ENCODE data around the gene ATG9B.

ATG9B gene

DNA sequence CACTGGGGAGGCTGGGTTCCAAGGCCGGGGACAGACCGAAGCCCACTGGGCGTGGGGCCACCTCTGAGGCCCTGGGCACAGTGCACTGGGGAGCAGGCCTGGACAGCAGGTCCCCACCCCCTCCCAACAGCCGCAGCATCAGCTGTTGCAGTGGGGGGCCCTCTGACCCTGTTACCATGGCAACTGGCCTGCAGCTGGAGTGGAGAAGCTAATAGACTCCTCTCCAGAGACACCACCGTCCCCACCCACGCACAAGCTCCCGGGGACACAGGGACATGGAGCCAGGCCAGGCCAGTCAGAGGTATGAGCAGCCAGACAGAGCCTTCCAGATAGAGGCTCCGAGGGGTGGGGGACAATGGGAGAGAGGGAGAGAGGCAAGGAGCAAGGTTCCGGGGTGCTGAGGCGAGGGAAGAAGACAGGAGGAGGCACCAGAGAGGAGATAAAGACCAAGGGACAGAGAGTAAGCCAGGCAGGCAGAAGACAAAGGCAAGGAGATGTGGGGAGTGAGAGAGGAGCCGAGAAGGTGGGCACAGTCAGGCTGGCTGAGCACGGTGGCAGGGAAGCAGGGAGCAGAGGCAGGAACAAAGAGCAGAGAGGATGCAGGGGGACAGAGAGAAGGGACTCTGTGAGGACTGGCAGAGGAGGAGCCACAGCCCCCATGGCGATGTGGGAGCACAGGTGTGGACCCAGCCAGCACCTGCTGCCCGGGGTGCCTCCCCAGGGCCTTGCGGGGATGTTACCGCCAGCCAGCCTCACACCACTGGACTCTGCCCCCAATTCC is 52.9 kb downstream of the ATG9B start:
- no peaks in the 10 kb centered on the region for H3K36me3 ChIP-seq (ENCODE audit: insufficient read depth, low read length)
- peak overlapping the region in 1 of 2 donors; percentile 17 for H3K4me3 ChIP-seq (ENCODE audit: low read depth in 1 of 2, low read length in 2 of 2)
- no peaks in the 10 kb centered on the region for H3K9me3 ChIP-seq (ENCODE audit: low read length)
- no peaks in the 10 kb centered on the region for H3K27me3 ChIP-seq (ENCODE audit: control insufficient read depth in 1 of 2, insufficient read depth in 2 of 2, low read length in 2 of 2)
- peak overlapping the region; percentile 79 for H3K27ac ChIP-seq (ENCODE audit: low read depth, low read length)
- peaks cover 87% of the 10 kb centered on the region for H3K4me1 ChIP-seq (ENCODE audit: insufficient read depth, low read length)
- no peak overlapping the region for H3K9ac ChIP-seq (ENCODE audit: low read length)

GRCh38 chr7:150970424-150970823 is 53.9 kb downstream of the ATG9B start:
- Histone ChIP-seq H3K27me3 (ENCODE audit: control insufficient read depth in 1 of 2, insufficient read depth in 2 of 2, low read length in 2 of 2) (no peaks in the 10 kb centered on the region), H3K9me3 (ENCODE audit: low read length) (no peaks in the 10 kb centered on the region), H3K9ac (ENCODE audit: low read length) (no peak overlapping the region), H3K4me1 (ENCODE audit: insufficient read depth, low read length) (peaks cover 86% of the 10 kb centered on the region), H3K36me3 (ENCODE audit: insufficient read depth, low read length) (no peaks in the 10 kb centered on the region), H3K4me3 (ENCODE audit: low read depth in 1 of 2, low read length in 2 of 2) (peak overlapping the region in 1 of 2 donors; percentile 26), H3K27ac (ENCODE audit: low read depth, low read length) (peak overlapping the region; percentile 79)

DNA sequence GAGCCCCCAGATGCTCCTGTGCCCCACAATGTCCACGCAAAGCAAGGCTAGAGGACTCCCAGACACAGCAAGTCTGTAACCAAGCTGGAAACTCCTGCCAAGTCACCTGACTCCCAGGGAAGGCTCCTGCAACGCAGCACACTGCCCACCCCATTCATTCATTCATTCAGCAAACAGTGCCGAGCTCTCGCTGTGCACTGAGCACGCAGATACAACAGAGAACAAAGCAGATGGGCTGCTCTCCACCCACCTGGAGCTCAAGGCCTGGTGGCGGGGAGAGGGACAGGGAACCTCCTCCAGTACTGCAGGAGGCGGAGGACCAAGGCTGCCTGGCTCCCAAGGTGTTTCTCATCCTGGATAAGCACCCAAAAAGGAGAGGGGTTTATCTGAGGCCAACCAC is 54.8 kb downstream of the ATG9B start:
- Histone ChIP-seq H3K27ac (ENCODE audit: low read depth, low read length) (peak overlapping the region; percentile 79), H3K27me3 (ENCODE audit: control insufficient read depth in 1 of 2, insufficient read depth in 2 of 2, low read length in 2 of 2) (no peaks in the 10 kb centered on the region), H3K4me1 (ENCODE audit: insufficient read depth, low read length) (peaks cover 91% of the 10 kb centered on the region), H3K36me3 (ENCODE audit: insufficient read depth, low read length) (no peaks in the 10 kb centered on the region), H3K9me3 (ENCODE audit: low read length) (no peaks in the 10 kb centered on the region), H3K4me3 (ENCODE audit: low read depth in 1 of 2, low read length in 2 of 2) (peak overlapping the region in 1 of 2 donors; percentile 39), H3K9ac (ENCODE audit: low read length) (peak overlapping the region; percentile 53)

DNA sequence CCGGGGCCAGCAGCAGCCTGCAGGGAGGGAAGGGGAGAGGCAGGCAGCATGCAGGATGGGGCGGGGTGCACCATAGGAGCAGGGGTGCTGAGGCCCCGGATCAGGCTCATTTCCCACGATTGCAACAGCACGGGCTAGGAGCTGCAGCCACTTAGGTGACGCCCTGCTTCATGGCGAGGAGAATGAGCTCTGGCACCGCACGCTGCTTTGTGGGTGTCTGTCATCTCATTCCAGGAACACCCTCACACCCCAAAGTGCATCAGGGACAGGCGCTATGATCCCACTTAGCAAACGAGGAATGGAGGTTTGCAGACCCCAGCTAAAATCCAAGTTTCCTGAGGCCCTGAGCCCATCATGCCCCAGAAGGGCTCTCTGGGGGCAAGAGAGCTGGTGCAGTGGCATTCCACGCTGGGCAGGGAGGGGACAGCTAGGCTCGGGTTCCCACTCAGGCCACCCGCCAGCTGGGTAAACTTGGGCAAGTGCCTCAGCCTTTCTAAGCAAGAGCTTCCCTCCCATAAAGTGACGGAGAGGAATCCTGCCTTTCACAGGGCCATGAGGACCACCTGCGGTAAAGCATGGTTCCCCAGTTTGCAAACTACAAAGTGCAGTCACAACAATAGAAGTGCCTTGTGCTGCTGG is 55.4 kb downstream of the ATG9B start:
- Histone ChIP-seq H3K9me3 (ENCODE audit: low read length) (no peaks in the 10 kb centered on the region), H3K27ac (ENCODE audit: low read depth, low read length) (peak overlapping the region; percentile 79), H3K27me3 (ENCODE audit: control insufficient read depth in 1 of 2, insufficient read depth in 2 of 2, low read length in 2 of 2) (no peaks in the 10 kb centered on the region), H3K36me3 (ENCODE audit: insufficient read depth, low read length) (no peaks in the 10 kb centered on the region), H3K9ac (ENCODE audit: low read length) (peak overlapping the region; percentile 53), H3K4me1 (ENCODE audit: insufficient read depth, low read length) (peaks cover 94% of the 10 kb centered on the region), H3K4me3 (ENCODE audit: low read depth in 1 of 2, low read length in 2 of 2) (peak overlapping the region in 1 of 2 donors; percentile 39)

- no peak overlapping the region for H3K4me3 ChIP-seq (ENCODE audit: low read depth in 1 of 2, low read length in 2 of 2)
- peaks cover 94% of the 10 kb centered on the region for H3K4me1 ChIP-seq (ENCODE audit: insufficient read depth, low read length)
- no peaks in the 10 kb centered on the region for H3K36me3 ChIP-seq (ENCODE audit: insufficient read depth, low read length)
- H3K27me3 ChIP-seq (ENCODE audit: control insufficient read depth in 1 of 2, insufficient read depth in 2 of 2, low read length in 2 of 2), result no peaks in the 10 kb centered on the region
- H3K9me3 ChIP-seq (ENCODE audit: low read length), result no peaks in the 10 kb centered on the region
- no peak overlapping the region for H3K9ac ChIP-seq (ENCODE audit: low read length)
- H3K27ac ChIP-seq (ENCODE audit: low read depth, low read length), result peak overlapping the region; percentile 79
Measured at GRCh38 chr7:150968056-150968733, 56.1 kb downstream of the ATG9B start.

DNA sequence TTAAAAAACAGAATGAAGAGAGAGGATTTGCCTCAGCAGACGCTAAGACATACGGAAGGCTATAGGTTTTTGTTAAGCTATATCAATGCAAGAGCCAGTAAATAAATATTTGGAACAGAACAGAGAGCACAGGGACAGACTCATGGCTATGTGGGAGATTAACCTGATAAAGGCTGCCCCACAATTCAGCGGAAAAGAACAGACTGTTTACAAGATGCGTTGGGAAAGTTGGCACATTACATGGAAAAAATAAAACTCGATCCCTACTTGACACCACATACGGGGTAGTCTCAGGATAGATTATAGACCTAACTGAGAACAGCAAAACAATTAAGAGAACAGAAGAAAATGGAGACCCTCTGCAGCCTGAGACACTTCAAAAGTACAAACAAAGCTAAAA is 56.9 kb downstream of the ATG9B start:
- Histone ChIP-seq H3K4me1 (ENCODE audit: insufficient read depth, low read length) (peaks cover 94% of the 10 kb centered on the region), H3K9me3 (ENCODE audit: low read length) (no peaks in the 10 kb centered on the region), H3K9ac (ENCODE audit: low read length) (no peak overlapping the region), H3K27me3 (ENCODE audit: control insufficient read depth in 1 of 2, insufficient read depth in 2 of 2, low read length in 2 of 2) (no peaks in the 10 kb centered on the region), H3K4me3 (ENCODE audit: low read depth in 1 of 2, low read length in 2 of 2) (no peak overlapping the region), H3K27ac (ENCODE audit: low read depth, low read length) (peak overlapping the region; percentile 41), H3K36me3 (ENCODE audit: insufficient read depth, low read length) (no peaks in the 10 kb centered on the region)

GRCh38 chr7:150966002-150966401 is 58.3 kb downstream of the ATG9B start:
- Histone ChIP-seq H3K27ac (ENCODE audit: low read depth, low read length) (peak overlapping the region; percentile 89), H3K27me3 (ENCODE audit: control insufficient read depth in 1 of 2, insufficient read depth in 2 of 2, low read length in 2 of 2) (no peaks in the 10 kb centered on the region), H3K9ac (ENCODE audit: low read length) (no peak overlapping the region), H3K4me3 (ENCODE audit: low read depth in 1 of 2, low read length in 2 of 2) (no peak overlapping the region), H3K36me3 (ENCODE audit: insufficient read depth, low read length) (no peaks in the 10 kb centered on the region), H3K4me1 (ENCODE audit: insufficient read depth, low read length) (peaks cover 92% of the 10 kb centered on the region), H3K9me3 (ENCODE audit: low read length) (no peaks in the 10 kb centered on the region)

DNA sequence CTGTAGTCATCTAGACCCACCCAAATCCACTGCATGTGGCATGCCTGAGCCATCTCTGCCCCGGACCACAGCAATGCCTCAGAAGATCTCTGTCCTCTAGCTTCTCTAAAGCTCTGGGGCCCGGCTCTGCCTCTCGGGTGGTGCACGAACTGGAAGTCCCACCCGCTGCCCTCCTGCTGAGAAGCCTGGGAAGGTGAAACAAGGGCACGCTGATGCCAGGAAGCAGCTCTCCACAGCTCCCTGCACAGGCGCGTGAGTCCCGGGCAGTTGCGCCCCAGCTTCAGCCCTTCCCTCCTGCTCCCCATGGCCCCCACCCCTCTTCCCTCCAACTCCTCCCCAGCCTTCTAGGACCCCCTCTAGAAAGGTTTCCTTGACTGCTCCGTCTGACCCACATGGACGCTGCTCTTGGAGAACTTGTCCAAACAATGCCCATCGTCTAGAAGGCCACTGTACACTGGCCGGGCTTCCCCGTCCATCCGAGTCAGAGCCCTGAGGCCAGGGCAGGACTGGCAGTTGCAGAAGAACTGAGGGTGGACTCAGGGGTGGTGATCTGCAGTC is 58.9 kb downstream of the ATG9B start:
- Histone ChIP-seq H3K27ac (ENCODE audit: low read depth, low read length) (peak overlapping the region; percentile 89), H3K4me1 (ENCODE audit: insufficient read depth, low read length) (peaks cover 86% of the 10 kb centered on the region)

More for the DNA sequence above, 58.9 kb downstream of the ATG9B start:
- Histone ChIP-seq H3K9me3 (ENCODE audit: low read length) (no peaks in the 10 kb centered on the region), H3K4me3 (ENCODE audit: low read depth in 1 of 2, low read length in 2 of 2) (peak overlapping the region in 1 of 2 donors; percentile 23), H3K9ac (ENCODE audit: low read length) (no peak overlapping the region), H3K36me3 (ENCODE audit: insufficient read depth, low read length) (no peaks in the 10 kb centered on the region), H3K27me3 (ENCODE audit: control insufficient read depth in 1 of 2, insufficient read depth in 2 of 2, low read length in 2 of 2) (no peaks in the 10 kb centered on the region)
